ENCODE data around the gene KRAS. TPM values are rescaled to one million over a fixed set of nuclear protein-coding genes. Genes with fewer than 3 reads are reported as not detected.

Gene KRAS
- total and polyA plus RNA-seq, 2 of the 4 experiments (the other 2 are of a cell fraction), result 9.3 to 10.7 TPM

DNA sequence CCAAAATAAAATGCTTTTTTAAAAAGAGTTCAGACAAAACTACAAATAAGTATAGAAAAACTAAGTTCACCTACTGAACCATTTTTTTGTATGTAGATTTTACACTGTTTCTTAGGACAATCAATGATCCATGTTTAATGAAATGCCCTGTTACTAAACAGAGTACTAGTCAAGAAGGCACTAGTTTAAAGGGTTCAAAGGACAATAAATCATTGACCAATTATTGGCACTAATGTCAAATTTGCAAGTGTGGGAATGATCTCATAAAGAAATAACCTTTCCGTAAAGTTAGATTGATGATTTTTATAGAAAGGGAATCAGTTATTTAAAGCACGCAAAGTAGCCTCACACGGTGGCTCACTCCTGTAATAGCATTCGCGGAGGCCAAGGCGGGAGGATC is 59.9 kb downstream of the KRAS start:
- Histone ChIP-seq H4K91ac (ENCODE audit: insufficient read depth, low read depth, low read length) (no peak overlapping the region), H3K23ac (ENCODE audit: low read depth, low read length) (no peak overlapping the region), H2AK5ac (ENCODE audit: low read depth, low read length) (no peak overlapping the region), H2BK120ac (ENCODE audit: low read depth, low read length) (no peak overlapping the region), H2BK15ac (ENCODE audit: low read depth, low read length) (no peak overlapping the region), H3K9me1 (ENCODE audit: insufficient read depth, low read length) (0 out of 2 replicates have a peak, but pooled peaks cover 3% of the 10 kb centered on the region), H3K4me3 (ENCODE audit: insufficient read depth, low read depth, low read length) (no peak overlapping the region), H3K27me3 (ENCODE audit: control insufficient read depth, insufficient read depth, low read length) (no peaks in the 10 kb centered on the region), H3K14ac (replicated peaks; ENCODE audit: low read depth, low read length) (no peak overlapping the region), H4K8ac (ENCODE audit: low read depth in 2 of 2, low read length in 2 of 2) (no peak overlapping the region), H3K4me2 (ENCODE audit: low read depth, low read length) (no peak overlapping the region), H3K18ac (ENCODE audit: low read depth, low read length) (no peak overlapping the region), H2AK9ac (replicated peaks; ENCODE audit: low read depth, low read length, poor library complexity) (no peak overlapping the region), H3K27ac (ENCODE audit: insufficient read depth, low read length) (no peak overlapping the region), H3K56ac (ENCODE audit: extremely low read depth, insufficient read depth, low read length) (no peak overlapping the region), H2AFZ (replicated peaks; ENCODE audit: low read length, poor library complexity) (no peak overlapping the region), H3K9me3 (ENCODE audit: control insufficient read depth, insufficient read depth, low read length) (no peaks in the 10 kb centered on the region), H3K4me1 (ENCODE audit: control insufficient read depth, insufficient read depth, low read length) (peaks cover 3% of the 10 kb centered on the region), H3K36me3 (ENCODE audit: control insufficient read depth, insufficient read depth, low read length) (no peaks in the 10 kb centered on the region), H4K5ac (ENCODE audit: low read depth, low read length) (no peak overlapping the region), H2BK5ac (ENCODE audit: low read depth, low read length, poor library complexity, severe bottlenecking) (no peak overlapping the region), H2BK20ac (ENCODE audit: low read depth, low read length) (no peak overlapping the region), H4K20me1 (ENCODE audit: insufficient read depth, low read length) (no peaks in the 10 kb centered on the region), H3K4ac (ENCODE audit: low read depth, low read length) (no peak overlapping the region), H3K9ac (ENCODE audit: low read depth, low read length) (no peak overlapping the region), H3K79me1 (ENCODE audit: low read depth in 1 of 2, low read length in 2 of 2) (peaks cover 0 to 9% of the 10 kb centered on the region in 2 experiments; a peak in 1 of 4 replicates)
- dilution Hi-C loops (cut with HindIII; ENCODE audit: low sequenced_read_pairs, unreplicated experiment) (no loop called here), intact Hi-C loops (cut with micrococcal nuclease) (no loop called here), in situ Hi-C loops (cut with MboI; ENCODE audit: low sequenced_read_pairs) (no loop called here)
- no peak for DNase-seq
- 100% methylated on average over 5 of the region's 6 CpGs; no CpG with 5 or more reads in 1 of the 2 experiments for WGBS, 2 experiments (ENCODE audit: extremely low coverage in 2 of 2, insufficient read length in 1 of 2)
- no peak for TF ChIP-seq RFX5 (IDR thresholded peaks at IDR 0.05; ENCODE audit: low read depth, low read length)
- TF ChIP-seq MXI1 (IDR thresholded peaks at IDR 0.05; ENCODE audit: borderline replicate concordance, low read depth, low read length), result no peak
- no peak for TF ChIP-seq CTCF (conservative IDR thresholded peaks at IDR 0.05; ENCODE audit: low read depth, low read length)
- no peak for TF ChIP-seq USF2 (IDR thresholded peaks at IDR 0.05; ENCODE audit: low read depth, low read length)
- TF ChIP-seq FOS (IDR thresholded peaks at IDR 0.05; ENCODE audit: low read depth, low read length), result no peak
- TF ChIP-seq RAD21 (IDR thresholded peaks at IDR 0.05; ENCODE audit: low read length), result no peak
- TF ChIP-seq BHLHE40 (IDR thresholded peaks at IDR 0.05; ENCODE audit: low read depth, low read length), result no peak
- no peak for TF ChIP-seq CHD1 (IDR thresholded peaks at IDR 0.05; ENCODE audit: low read depth, low read length)
- TF ChIP-seq POLR2A (IDR thresholded peaks at IDR 0.05; ENCODE audit: low read depth, low read length), result no peak
- no peak for TF ChIP-seq RCOR1 (IDR thresholded peaks at IDR 0.05; ENCODE audit: insufficient replicate concordance, low read length)
- no peak for TF ChIP-seq MAZ (IDR thresholded peaks at IDR 0.05; ENCODE audit: borderline replicate concordance, low read depth, low read length)
- BruUV-seq (replicated peaks), result no TSS peak
- CTCF ChIA-PET, result no interaction called here
- no peak for ATAC-seq (ENCODE audit: low read depth)
- POLR2A ChIA-PET (ENCODE audit: unreplicated experiment), result no interaction called here
